Astrocyte (in vitro differentiated cells and primary cell): ENCODE measurements around the gene GLB1L2.

ENCODE experiments used
- EZH2 ChIP-seq: IDR thresholded peaks from 2 replicates; pipeline ENCODE4 v1.6.1; 2012; ENCODE audit warnings: mild to moderate bottlenecking, low read length, inconsistent platforms; ENCODE audit not compliant: insufficient read depth
- TF ChIP-seq, protein P1 (sequence below): IDR thresholded peaks from 2 replicates; pipeline ENCODE4 v1.5.1; 2011; ENCODE audit warnings: low read depth, mild to moderate bottlenecking, inconsistent platforms, low read length, moderate library complexity; ENCODE audit not compliant: insufficient read depth

DNA sequence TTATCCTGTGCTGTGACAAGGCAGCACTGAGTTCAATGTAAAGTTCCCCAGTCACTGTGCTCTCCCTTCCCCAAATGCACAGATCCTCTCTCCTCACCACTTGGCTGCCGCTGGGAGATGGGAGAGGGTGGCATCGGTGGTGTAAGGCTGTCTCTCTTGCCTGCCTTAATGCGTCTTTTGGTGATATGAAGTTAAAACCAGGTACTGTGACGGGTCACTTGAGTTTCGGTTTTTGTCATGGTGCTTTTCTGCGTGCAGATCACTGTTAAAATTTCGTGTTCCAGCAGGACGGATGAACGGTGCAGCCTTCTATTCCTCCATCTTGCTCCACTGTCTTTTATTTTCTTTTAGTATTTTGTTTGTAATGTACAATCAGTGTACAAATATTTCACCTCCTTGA is 18.6 kb downstream of the GLB1L2 start:
- TF ChIP-seq, protein P1, sequence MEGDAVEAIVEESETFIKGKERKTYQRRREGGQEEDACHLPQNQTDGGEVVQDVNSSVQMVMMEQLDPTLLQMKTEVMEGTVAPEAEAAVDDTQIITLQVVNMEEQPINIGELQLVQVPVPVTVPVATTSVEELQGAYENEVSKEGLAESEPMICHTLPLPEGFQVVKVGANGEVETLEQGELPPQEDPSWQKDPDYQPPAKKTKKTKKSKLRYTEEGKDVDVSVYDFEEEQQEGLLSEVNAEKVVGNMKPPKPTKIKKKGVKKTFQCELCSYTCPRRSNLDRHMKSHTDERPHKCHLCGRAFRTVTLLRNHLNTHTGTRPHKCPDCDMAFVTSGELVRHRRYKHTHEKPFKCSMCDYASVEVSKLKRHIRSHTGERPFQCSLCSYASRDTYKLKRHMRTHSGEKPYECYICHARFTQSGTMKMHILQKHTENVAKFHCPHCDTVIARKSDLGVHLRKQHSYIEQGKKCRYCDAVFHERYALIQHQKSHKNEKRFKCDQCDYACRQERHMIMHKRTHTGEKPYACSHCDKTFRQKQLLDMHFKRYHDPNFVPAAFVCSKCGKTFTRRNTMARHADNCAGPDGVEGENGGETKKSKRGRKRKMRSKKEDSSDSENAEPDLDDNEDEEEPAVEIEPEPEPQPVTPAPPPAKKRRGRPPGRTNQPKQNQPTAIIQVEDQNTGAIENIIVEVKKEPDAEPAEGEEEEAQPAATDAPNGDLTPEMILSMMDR, result no peak
- TF ChIP-seq EZH2, result no peak
